ENCODE data around the gene TUBB6. TPM values are rescaled to one million over a fixed set of nuclear protein-coding genes. Genes with fewer than 3 reads are reported as not detected.

TUBB6 gene
- total and polyA plus RNA-seq, 10 of the 15 experiments (the other 5 are each of a cell fraction or from before 2014, with no cell fraction given), result 27.4 to 262 (median 82.5) TPM

GRCh38 chr18:12362473-12363174, 54.6 kb downstream of the TUBB6 start:
- Histone ChIP-seq H3K9ac (ENCODE audit: control insufficient read depth, insufficient read depth, low read length) (no peak overlapping the region), H3K4me2 (ENCODE audit: control insufficient read depth, insufficient read depth) (no peak overlapping the region), H3K4me1 (ENCODE audit: control insufficient read depth, insufficient read depth, low read length) (no peaks in the 10 kb centered on the region), H3K27me3 (replicated peaks in 1 of 2; ENCODE audit: control insufficient read depth in 2 of 2, insufficient read depth in 2 of 2, low read length in 1 of 2) (no peaks in the 10 kb centered on the region), H3K27ac (ENCODE audit: control insufficient read depth, insufficient read depth) (no peak overlapping the region), H3K36me3 (ENCODE audit: control insufficient read depth in 2 of 2, insufficient read depth in 2 of 2, low read length in 1 of 2) (peaks cover 19 to 34% of the 10 kb centered on the region in 2 experiments), H4K20me1 (ENCODE audit: control insufficient read depth, insufficient read depth) (no peaks in the 10 kb centered on the region), H3K9me3 (replicated peaks; ENCODE audit: control insufficient read depth, insufficient read depth, low read length) (no peaks in the 10 kb centered on the region), H3K4me3 (no peak overlapping the region), H3K79me2 (ENCODE audit: control insufficient read depth, insufficient read depth, low read length) (no peaks in the 10 kb centered on the region), H2AFZ (ENCODE audit: control insufficient read depth, low read depth, low read length) (no peak overlapping the region)
- intact Hi-C loops (cut with micrococcal nuclease; ENCODE audit: unreplicated experiment), result no loop called here
- ChIA-PET POLR2A (interaction anchor here (4.0 kb wide), 1 partner anchor 14 kb away, joined by 15 read pairs; the partner anchor contains the start of gene AFG3L2), CTCF (interaction anchor here (1.2 kb wide), 1 partner anchor 35 kb away, joined by 5 read pairs; no protein-coding TSS in a partner anchor), RAD21 (ENCODE audit: unreplicated experiment) (no interaction called here), SMC1A (ENCODE audit: uncharacterized antibody, unreplicated experiment) (no interaction called here)
- FAIRE-seq (no peak), ATAC-seq (no peak), DNase-seq (ENCODE audit: low read depth, low spot score) (no peak)
- 97% methylated on average over 11 of the region's 11 CpGs for WGBS (ENCODE audit: insufficient coverage, insufficient replicate concordance, low lambda C conversion rate, missing lambda C conversion rate)
- in situ Hi-C loops (cut with MboI), result no loop called here
- no peak for TF ChIP-seq SREBF2 (IDR thresholded peaks at IDR 0.05; ENCODE audit: low read length)
- TF ChIP-seq POU2F2 (IDR thresholded peaks at IDR 0.05; ENCODE audit: borderline replicate concordance, low read depth, low read length), result no peak
- no peak for TF ChIP-seq BMI1 (IDR thresholded peaks at IDR 0.05; ENCODE audit: borderline replicate concordance)
- no peak for TF ChIP-seq ATF3 (IDR thresholded peaks at IDR 0.05; ENCODE audit: borderline replicate concordance, extremely low read depth, low read depth, low read length)
- no peak for TF ChIP-seq ZBTB11 (CRISPR knock-in tag; IDR thresholded peaks at IDR 0.05)
- no peak for TF ChIP-seq USF1 (IDR thresholded peaks at IDR 0.05; ENCODE audit: borderline replicate concordance, extremely low read length, insufficient read depth, low read depth, low read length)
- no peak for TF ChIP-seq STAT3 (IDR thresholded peaks at IDR 0.05; ENCODE audit: low read depth, low read length)
- TF ChIP-seq EGR1 (IDR thresholded peaks at IDR 0.05; ENCODE audit: borderline replicate concordance in 1 of 2, low read depth in 2 of 2, low read length in 2 of 2), result no peak
- BruUV-seq (replicated peaks), result no TSS peak
